Activated naive CD4-positive, alpha-beta T cell (primary cell): Measurements from ENCODE around the gene TGM6.

Experiments used
- DNase-seq, 4 experiments: peaks; one replicate each; lab custom pipeline; 2025; lab: John Stamatoyannopoulos, UW

Gene TGM6

GRCh38 chr20:2364044-2364443 is 16.7 kb upstream of the TGM6 start:
- no peak for DNase-seq

- DNase-seq, result no peak
These were observed 15.6 kb upstream of the TGM6 start for GRCh38 chr20:2365091-2365490.

GRCh38 chr20:2365666-2366065 is 15.0 kb upstream of the TGM6 start:
- DNase-seq, result no peak

GRCh38 chr20:2368621-2369020 is 12.1 kb upstream of the TGM6 start:
- no peak for DNase-seq

- DNase-seq, result no peak
These were observed 7.6 kb upstream of the TGM6 start for GRCh38 chr20:2373098-2373497.

GRCh38 chr20:2374346-2375125 is 6.2 kb upstream of the TGM6 start:
- no peak for DNase-seq

GRCh38 chr20:2378893-2379292 is 1.8 kb upstream of the TGM6 start:
- DNase-seq, result no peak

- DNase-seq, result no peak
These were observed 1.0 kb upstream of the TGM6 start for GRCh38 chr20:2379511-2380229.

- DNase-seq, result no peak
These were observed 602 bp downstream of the TGM6 start for GRCh38 chr20:2381303-2381702.

GRCh38 chr20:2382833-2383232 is 2.1 kb downstream of the TGM6 start:
- DNase-seq, result no peak

- DNase-seq, result no peak
These were observed 4.3 kb downstream of the TGM6 start for GRCh38 chr20:2385026-2385425.

GRCh38 chr20:2385496-2385895 is 4.8 kb downstream of the TGM6 start:
- no peak for DNase-seq

- DNase-seq, result no peak
These were observed 5.9 kb downstream of the TGM6 start for GRCh38 chr20:2386516-2387179.

- DNase-seq, result peak in 1 of 4 experiments; percentile 12
These were observed 6.5 kb downstream of the TGM6 start for GRCh38 chr20:2387180-2387577.

GRCh38 chr20:2387580-2387979 is 6.9 kb downstream of the TGM6 start:
- no peak for DNase-seq

GRCh38 chr20:2390951-2391675 is 10.4 kb downstream of the TGM6 start:
- DNase-seq, result no peak

- DNase-seq, result no peak
These were observed 13.8 kb downstream of the TGM6 start for GRCh38 chr20:2394411-2395055.

- DNase-seq, result no peak
These were observed 14.4 kb downstream of the TGM6 start for GRCh38 chr20:2395136-2395535.

GRCh38 chr20:2396241-2396814 is 15.6 kb downstream of the TGM6 start:
- DNase-seq, result no peak

GRCh38 chr20:2397091-2397490 is 16.4 kb downstream of the TGM6 start:
- DNase-seq, result no peak

- no peak for DNase-seq
These were observed 17.0 kb downstream of the TGM6 start for GRCh38 chr20:2397595-2398145.
